ENCODE data around the gene QSER1.

DNA sequence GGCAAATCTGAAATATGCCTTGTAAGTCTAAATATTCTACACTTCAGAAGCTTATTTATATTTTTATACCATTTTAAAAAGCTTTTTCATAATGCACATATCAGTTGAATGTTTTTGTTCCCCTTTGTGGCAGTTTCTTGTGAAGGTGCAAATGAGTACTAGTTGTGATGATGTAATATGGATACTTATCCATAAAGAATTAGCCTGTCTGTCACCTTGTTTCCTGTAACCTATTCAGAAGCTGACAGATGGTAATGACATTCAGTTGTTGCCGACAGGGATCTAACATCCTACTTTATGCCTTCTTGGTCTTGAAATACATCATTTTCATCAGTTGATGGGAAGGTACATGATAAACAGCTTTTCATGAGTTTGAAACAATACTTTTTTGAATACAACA lies 2.9 kb downstream of the QSER1 start:
- TF ChIP-seq, protein P1, sequence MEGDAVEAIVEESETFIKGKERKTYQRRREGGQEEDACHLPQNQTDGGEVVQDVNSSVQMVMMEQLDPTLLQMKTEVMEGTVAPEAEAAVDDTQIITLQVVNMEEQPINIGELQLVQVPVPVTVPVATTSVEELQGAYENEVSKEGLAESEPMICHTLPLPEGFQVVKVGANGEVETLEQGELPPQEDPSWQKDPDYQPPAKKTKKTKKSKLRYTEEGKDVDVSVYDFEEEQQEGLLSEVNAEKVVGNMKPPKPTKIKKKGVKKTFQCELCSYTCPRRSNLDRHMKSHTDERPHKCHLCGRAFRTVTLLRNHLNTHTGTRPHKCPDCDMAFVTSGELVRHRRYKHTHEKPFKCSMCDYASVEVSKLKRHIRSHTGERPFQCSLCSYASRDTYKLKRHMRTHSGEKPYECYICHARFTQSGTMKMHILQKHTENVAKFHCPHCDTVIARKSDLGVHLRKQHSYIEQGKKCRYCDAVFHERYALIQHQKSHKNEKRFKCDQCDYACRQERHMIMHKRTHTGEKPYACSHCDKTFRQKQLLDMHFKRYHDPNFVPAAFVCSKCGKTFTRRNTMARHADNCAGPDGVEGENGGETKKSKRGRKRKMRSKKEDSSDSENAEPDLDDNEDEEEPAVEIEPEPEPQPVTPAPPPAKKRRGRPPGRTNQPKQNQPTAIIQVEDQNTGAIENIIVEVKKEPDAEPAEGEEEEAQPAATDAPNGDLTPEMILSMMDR (IDR thresholded peaks at IDR 0.05), result no peak
- TF ChIP-seq POLR2A (IDR thresholded peaks at IDR 0.05), result no peak
